WTC11 (cell line): Measurements from ENCODE around the gene AKAP6. TPM values are rescaled to one million over a fixed set of nuclear protein-coding genes. Genes with fewer than 3 reads are reported as not detected.

Experiments
- ATAC-seq: fragments of 200-7000 bp; cut with Tn5 transposase; 2 replicates; pipeline ENCODE4 v1.10.0; 2021; ENCODE audit warnings: mild to moderate bottlenecking, moderate library complexity
- CTCF ChIA-PET: fragments of 300-600 bp; sonication (Branson Sonifier 250); formaldehyde crosslinking; loops from one replicate; lab custom pipeline; 2021; ENCODE audit warnings: antibody characterized with exemption; lab: Charles Lee
- POLR2A ChIA-PET: fragments of 350-600 bp; sonication (Branson Sonifier 250); formaldehyde crosslinking; loops from one replicate; lab custom pipeline; 2021; ENCODE audit warnings: antibody characterized with exemption; lab: Charles Lee
- DNase-seq: peaks from one replicate; pipeline ENCODE4 v3.0.0; 2021; ENCODE audit warnings: low spot score
- H3K27ac Mint-ChIP-seq: 2 replicates; pipeline ENCODE4 v1.8.0; 2021; ENCODE audit warnings: mixed read lengths
- H3K27me3 Mint-ChIP-seq: 2 replicates; pipeline ENCODE4 v1.8.0; 2021; ENCODE audit warnings: low read depth, mild to moderate bottlenecking, moderate library complexity, mixed read lengths
- H3K36me3 Mint-ChIP-seq: 2 replicates; pipeline ENCODE4 v1.8.0; 2021; ENCODE audit warnings: mixed read lengths
- H3K4me1 Mint-ChIP-seq: 2 replicates; pipeline ENCODE4 v1.8.0; 2022; ENCODE audit warnings: mixed read lengths
- H3K4me3 Mint-ChIP-seq: 2 replicates; pipeline ENCODE4 v1.8.0; 2021; ENCODE audit warnings: mild to moderate bottlenecking, moderate library complexity, mixed read lengths
- H3K9me3 Mint-ChIP-seq: 2 replicates; pipeline ENCODE4 v1.8.0; 2021; ENCODE audit warnings: mixed read lengths
- CBFB ChIP-seq: sonication (generic); formaldehyde crosslinking; IDR thresholded peaks from 2 replicates; pipeline ENCODE4 v1.8.1; 2022; ENCODE audit warnings: mild to moderate bottlenecking, low read depth, missing genetic modification reagents
- HMGA2 ChIP-seq: fragments of 250-450 bp; sonication (Bioruptor Pico); IDR thresholded peaks from 2 replicates; pipeline ENCODE4 v1.4.0; 2021; ENCODE audit warnings: mild to moderate bottlenecking, moderate library complexity
- KAT7 ChIP-seq: sonication (generic); formaldehyde crosslinking; IDR thresholded peaks from 2 replicates; pipeline ENCODE4 v1.8.1; 2023; ENCODE audit warnings: missing genetic modification reagents, mild to moderate bottlenecking, borderline replicate concordance
- MLX ChIP-seq: sonication (generic); formaldehyde crosslinking; IDR thresholded peaks from 2 replicates; pipeline ENCODE4 v1.8.1; 2023; ENCODE audit warnings: mild to moderate bottlenecking, missing genetic modification reagents, moderate library complexity
- NFATC4 ChIP-seq: fragments of 250-450 bp; sonication (Bioruptor Pico); IDR thresholded peaks from 2 replicates; pipeline ENCODE4 v1.9.0; 2021; ENCODE audit warnings: mild to moderate bottlenecking
- SOX15 ChIP-seq: fragments of 250-450 bp; sonication (Bioruptor Pico); IDR thresholded peaks from 2 replicates; pipeline ENCODE4 v1.9.0; 2021; ENCODE audit warnings: mild to moderate bottlenecking
- ZNF121 ChIP-seq: sonication (generic); formaldehyde crosslinking; IDR thresholded peaks from 2 replicates; pipeline ENCODE4 v1.8.0; 2023; ENCODE audit warnings: missing genetic modification reagents
- ZNF317 ChIP-seq: sonication (generic); formaldehyde crosslinking; IDR thresholded peaks from 2 replicates; pipeline ENCODE4 v1.8.1; 2023; ENCODE audit warnings: low read depth, mild to moderate bottlenecking, moderate library complexity, missing genetic modification reagents, borderline replicate concordance
- ZNF396 ChIP-seq: fragments of 250-450 bp; sonication (Bioruptor Pico); IDR thresholded peaks from 2 replicates; pipeline ENCODE4 v1.8.0; 2021; ENCODE audit warnings: mild to moderate bottlenecking, moderate library complexity, borderline replicate concordance
- ZNF425 ChIP-seq: fragments of 250-450 bp; sonication (Bioruptor Pico); conservative IDR thresholded peaks from 2 replicates; pipeline ENCODE4 v1.9.0; 2021; ENCODE audit warnings: mild to moderate bottlenecking
- total RNA-seq: library from RNA; stranded (reverse); gene quantifications from 3 replicates; pipeline ENCODE4 v1.2.3, GENCODE V29; 2021
- TF ChIP-seq, protein P1 (sequence below): sonication (generic); formaldehyde crosslinking; IDR thresholded peaks from 2 replicates; pipeline ENCODE4 v1.8.0; 2022; ENCODE audit warnings: mild to moderate bottlenecking, missing genetic modification reagents
- TF ChIP-seq, protein P2 (sequence below): sonication (generic); formaldehyde crosslinking; conservative IDR thresholded peaks from 2 replicates; pipeline ENCODE4 v1.8.1; 2023; ENCODE audit warnings: mild to moderate bottlenecking, low read depth, missing genetic modification reagents, moderate library complexity
- TF ChIP-seq, protein P3 (sequence below): sonication (generic); formaldehyde crosslinking; conservative IDR thresholded peaks from 2 replicates; pipeline ENCODE4 v1.8.1; 2022; ENCODE audit warnings: mild to moderate bottlenecking, missing genetic modification reagents
- TF ChIP-seq, protein P4 (sequence below): sonication (generic); formaldehyde crosslinking; IDR thresholded peaks from 2 replicates; pipeline ENCODE4 v1.8.0; 2022; ENCODE audit warnings: missing genetic modification reagents
- TF ChIP-seq, protein P5 (sequence below): sonication (generic); formaldehyde crosslinking; IDR thresholded peaks from 2 replicates; pipeline ENCODE4 v1.8.0; 2022; ENCODE audit warnings: mild to moderate bottlenecking, missing genetic modification reagents
- TF ChIP-seq, protein P6 (sequence below): fragments of 200-600 bp; IDR thresholded peaks from 2 replicates; pipeline ENCODE4 v1.8.0; 2022; ENCODE audit warnings: antibody characterized with exemption

The AKAP6 gene
- total RNA-seq, 1 experiment from 2014 or later = 0.63 TPM

- Mint-ChIP-seq H3K27me3 (no peaks in the 10 kb centered on the region), H3K4me1 (no peaks in the 10 kb centered on the region), H3K27ac (no peak overlapping the region), H3K4me3 (no peak overlapping the region), H3K9me3 (no peaks in the 10 kb centered on the region), H3K36me3 (no peaks in the 10 kb centered on the region)
- ATAC-seq = no peak
- DNase-seq = no peak
- ChIA-PET CTCF (interaction anchor here (1.7 kb wide), 1 partner anchor 307 kb away, joined by 16 read pairs; no protein-coding TSS in a partner anchor), POLR2A (no interaction called here)
- TF ChIP-seq ZNF317 (CRISPR knock-in tag) (no peak), SOX15 (CRISPR knock-in tag) (no peak), ZNF396 (CRISPR knock-in tag) (no peak), KAT7 (no peak)
These were observed 232.4 kb downstream of the AKAP6 start for GRCh38 chr14:32561520-32561919.

- Mint-ChIP-seq H3K27ac (no peak overlapping the region), H3K27me3 (no peaks in the 10 kb centered on the region), H3K36me3 (no peaks in the 10 kb centered on the region), H3K4me1 (no peaks in the 10 kb centered on the region), H3K9me3 (no peaks in the 10 kb centered on the region), H3K4me3 (no peak overlapping the region)
- CTCF ChIA-PET = interaction anchor here (0.6 kb wide), 1 partner anchor 111 kb away, joined by 5 read pairs; no protein-coding TSS in a partner anchor
- ATAC-seq (no peak), DNase-seq (no peak)
- POLR2A ChIA-PET = interaction anchor here (0.6 kb wide), 1 partner anchor 249 kb away, joined by 6 read pairs; no protein-coding TSS in a partner anchor
- TF ChIP-seq, protein P1, sequence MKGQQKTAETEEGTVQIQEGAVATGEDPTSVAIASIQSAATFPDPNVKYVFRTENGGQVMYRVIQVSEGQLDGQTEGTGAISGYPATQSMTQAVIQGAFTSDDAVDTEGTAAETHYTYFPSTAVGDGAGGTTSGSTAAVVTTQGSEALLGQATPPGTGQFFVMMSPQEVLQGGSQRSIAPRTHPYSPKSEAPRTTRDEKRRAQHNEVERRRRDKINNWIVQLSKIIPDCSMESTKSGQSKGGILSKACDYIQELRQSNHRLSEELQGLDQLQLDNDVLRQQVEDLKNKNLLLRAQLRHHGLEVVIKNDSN (CRISPR knock-in tag) = no peak
- TF ChIP-seq MLX (CRISPR knock-in tag) (no peak), ZNF121 (no peak), CBFB (CRISPR knock-in tag) (no peak)
- TF ChIP-seq, protein P2, sequence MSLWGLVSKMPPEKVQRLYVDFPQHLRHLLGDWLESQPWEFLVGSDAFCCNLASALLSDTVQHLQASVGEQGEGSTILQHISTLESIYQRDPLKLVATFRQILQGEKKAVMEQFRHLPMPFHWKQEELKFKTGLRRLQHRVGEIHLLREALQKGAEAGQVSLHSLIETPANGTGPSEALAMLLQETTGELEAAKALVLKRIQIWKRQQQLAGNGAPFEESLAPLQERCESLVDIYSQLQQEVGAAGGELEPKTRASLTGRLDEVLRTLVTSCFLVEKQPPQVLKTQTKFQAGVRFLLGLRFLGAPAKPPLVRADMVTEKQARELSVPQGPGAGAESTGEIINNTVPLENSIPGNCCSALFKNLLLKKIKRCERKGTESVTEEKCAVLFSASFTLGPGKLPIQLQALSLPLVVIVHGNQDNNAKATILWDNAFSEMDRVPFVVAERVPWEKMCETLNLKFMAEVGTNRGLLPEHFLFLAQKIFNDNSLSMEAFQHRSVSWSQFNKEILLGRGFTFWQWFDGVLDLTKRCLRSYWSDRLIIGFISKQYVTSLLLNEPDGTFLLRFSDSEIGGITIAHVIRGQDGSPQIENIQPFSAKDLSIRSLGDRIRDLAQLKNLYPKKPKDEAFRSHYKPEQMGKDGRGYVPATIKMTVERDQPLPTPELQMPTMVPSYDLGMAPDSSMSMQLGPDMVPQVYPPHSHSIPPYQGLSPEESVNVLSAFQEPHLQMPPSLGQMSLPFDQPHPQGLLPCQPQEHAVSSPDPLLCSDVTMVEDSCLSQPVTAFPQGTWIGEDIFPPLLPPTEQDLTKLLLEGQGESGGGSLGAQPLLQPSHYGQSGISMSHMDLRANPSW (CRISPR knock-in tag) = no peak
- TF ChIP-seq, protein P3, sequence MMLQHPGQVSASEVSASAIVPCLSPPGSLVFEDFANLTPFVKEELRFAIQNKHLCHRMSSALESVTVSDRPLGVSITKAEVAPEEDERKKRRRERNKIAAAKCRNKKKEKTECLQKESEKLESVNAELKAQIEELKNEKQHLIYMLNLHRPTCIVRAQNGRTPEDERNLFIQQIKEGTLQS = no peak
- TF ChIP-seq, protein P4, sequence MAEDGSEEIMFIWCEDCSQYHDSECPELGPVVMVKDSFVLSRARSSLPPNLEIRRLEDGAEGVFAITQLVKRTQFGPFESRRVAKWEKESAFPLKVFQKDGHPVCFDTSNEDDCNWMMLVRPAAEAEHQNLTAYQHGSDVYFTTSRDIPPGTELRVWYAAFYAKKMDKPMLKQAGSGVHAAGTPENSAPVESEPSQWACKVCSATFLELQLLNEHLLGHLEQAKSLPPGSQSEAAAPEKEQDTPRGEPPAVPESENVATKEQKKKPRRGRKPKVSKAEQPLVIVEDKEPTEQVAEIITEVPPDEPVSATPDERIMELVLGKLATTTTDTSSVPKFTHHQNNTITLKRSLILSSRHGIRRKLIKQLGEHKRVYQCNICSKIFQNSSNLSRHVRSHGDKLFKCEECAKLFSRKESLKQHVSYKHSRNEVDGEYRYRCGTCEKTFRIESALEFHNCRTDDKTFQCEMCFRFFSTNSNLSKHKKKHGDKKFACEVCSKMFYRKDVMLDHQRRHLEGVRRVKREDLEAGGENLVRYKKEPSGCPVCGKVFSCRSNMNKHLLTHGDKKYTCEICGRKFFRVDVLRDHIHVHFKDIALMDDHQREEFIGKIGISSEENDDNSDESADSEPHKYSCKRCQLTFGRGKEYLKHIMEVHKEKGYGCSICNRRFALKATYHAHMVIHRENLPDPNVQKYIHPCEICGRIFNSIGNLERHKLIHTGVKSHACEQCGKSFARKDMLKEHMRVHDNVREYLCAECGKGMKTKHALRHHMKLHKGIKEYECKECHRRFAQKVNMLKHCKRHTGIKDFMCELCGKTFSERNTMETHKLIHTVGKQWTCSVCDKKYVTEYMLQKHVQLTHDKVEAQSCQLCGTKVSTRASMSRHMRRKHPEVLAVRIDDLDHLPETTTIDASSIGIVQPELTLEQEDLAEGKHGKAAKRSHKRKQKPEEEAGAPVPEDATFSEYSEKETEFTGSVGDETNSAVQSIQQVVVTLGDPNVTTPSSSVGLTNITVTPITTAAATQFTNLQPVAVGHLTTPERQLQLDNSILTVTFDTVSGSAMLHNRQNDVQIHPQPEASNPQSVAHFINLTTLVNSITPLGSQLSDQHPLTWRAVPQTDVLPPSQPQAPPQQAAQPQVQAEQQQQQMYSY (CRISPR knock-in tag) = no peak
These were observed 235.5 kb downstream of the AKAP6 start for GRCh38 chr14:32564596-32564995.

- CTCF ChIA-PET = no interaction called here
- ATAC-seq = no peak
- TF ChIP-seq MLX (CRISPR knock-in tag) (no peak), HMGA2 (CRISPR knock-in tag) (no peak), ZNF425 (CRISPR knock-in tag) (no peak), ZNF396 (CRISPR knock-in tag) (no peak), NFATC4 (CRISPR knock-in tag) (no peak)
- TF ChIP-seq, protein P5, sequence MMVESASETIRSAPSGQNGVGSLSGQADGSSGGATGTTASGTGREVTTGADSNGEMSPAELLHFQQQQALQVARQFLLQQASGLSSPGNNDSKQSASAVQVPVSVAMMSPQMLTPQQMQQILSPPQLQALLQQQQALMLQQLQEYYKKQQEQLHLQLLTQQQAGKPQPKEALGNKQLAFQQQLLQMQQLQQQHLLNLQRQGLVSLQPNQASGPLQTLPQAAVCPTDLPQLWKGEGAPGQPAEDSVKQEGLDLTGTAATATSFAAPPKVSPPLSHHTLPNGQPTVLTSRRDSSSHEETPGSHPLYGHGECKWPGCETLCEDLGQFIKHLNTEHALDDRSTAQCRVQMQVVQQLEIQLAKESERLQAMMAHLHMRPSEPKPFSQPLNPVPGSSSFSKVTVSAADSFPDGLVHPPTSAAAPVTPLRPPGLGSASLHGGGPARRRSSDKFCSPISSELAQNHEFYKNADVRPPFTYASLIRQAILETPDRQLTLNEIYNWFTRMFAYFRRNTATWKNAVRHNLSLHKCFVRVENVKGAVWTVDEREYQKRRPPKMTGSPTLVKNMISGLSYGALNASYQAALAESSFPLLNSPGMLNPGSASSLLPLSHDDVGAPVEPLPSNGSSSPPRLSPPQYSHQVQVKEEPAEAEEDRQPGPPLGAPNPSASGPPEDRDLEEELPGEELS (CRISPR knock-in tag) = no peak
- TF ChIP-seq, protein P6, sequence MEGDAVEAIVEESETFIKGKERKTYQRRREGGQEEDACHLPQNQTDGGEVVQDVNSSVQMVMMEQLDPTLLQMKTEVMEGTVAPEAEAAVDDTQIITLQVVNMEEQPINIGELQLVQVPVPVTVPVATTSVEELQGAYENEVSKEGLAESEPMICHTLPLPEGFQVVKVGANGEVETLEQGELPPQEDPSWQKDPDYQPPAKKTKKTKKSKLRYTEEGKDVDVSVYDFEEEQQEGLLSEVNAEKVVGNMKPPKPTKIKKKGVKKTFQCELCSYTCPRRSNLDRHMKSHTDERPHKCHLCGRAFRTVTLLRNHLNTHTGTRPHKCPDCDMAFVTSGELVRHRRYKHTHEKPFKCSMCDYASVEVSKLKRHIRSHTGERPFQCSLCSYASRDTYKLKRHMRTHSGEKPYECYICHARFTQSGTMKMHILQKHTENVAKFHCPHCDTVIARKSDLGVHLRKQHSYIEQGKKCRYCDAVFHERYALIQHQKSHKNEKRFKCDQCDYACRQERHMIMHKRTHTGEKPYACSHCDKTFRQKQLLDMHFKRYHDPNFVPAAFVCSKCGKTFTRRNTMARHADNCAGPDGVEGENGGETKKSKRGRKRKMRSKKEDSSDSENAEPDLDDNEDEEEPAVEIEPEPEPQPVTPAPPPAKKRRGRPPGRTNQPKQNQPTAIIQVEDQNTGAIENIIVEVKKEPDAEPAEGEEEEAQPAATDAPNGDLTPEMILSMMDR = no peak
These were observed 236.2 kb downstream of the AKAP6 start for GRCh38 chr14:32565256-32565655.

More at GRCh38 chr14:32565256-32565655, 236.2 kb downstream of the AKAP6 start:
- POLR2A ChIA-PET = no interaction called here
- H3K27me3 Mint-ChIP-seq = no peaks in the 10 kb centered on the region
- DNase-seq = no peak
- H3K9me3 Mint-ChIP-seq = no peaks in the 10 kb centered on the region
- H3K4me1 Mint-ChIP-seq = no peaks in the 10 kb centered on the region
- H3K36me3 Mint-ChIP-seq = no peaks in the 10 kb centered on the region
- no peak overlapping the region for H3K27ac Mint-ChIP-seq
- no peak overlapping the region for H3K4me3 Mint-ChIP-seq
